GM23338 (cell line): ENCODE results near the gene RAB44. TPM values are rescaled to one million over a fixed set of nuclear protein-coding genes. Genes with fewer than 3 reads are reported as not detected.

Source experiments
- ATAC-seq: fragments of 200-7000 bp; cut with Tn5 transposase; 3 replicates; pipeline ENCODE4 v1.9.1; 2020
- DNase-seq: peaks from one replicate; pipeline ENCODE4 v3.0.0-alpha.2; 2015; ENCODE audit warnings: low spot score
- H2AFZ ChIP-seq: fragments of 200-600 bp; sonication (generic); 2 replicates; pipeline ENCODE4 v1.8.0; 2016; ENCODE audit warnings: antibody characterized with exemption, mild to moderate bottlenecking, moderate library complexity
- H3F3A ChIP-seq: fragments of 200-600 bp; sonication (generic); replicated peaks from 2 replicates; pipeline ENCODE4 v1.8.0; 2017; ENCODE audit warnings: antibody characterized with exemption, mixed run types, low read depth
- H3K27ac ChIP-seq: fragments of 200-600 bp; sonication (generic); 2 replicates; pipeline ENCODE4 v1.6.1; 2016; ENCODE audit warnings: low read depth
- H3K27me3 ChIP-seq: fragments of 200-600 bp; sonication (generic); 2 replicates; pipeline ENCODE4 v1.8.0; 2016; ENCODE audit warnings: mild to moderate bottlenecking, mixed run types, moderate library complexity; ENCODE audit not compliant: insufficient read depth
- H3K36me3 ChIP-seq: fragments of 200-600 bp; sonication (generic); 2 replicates; pipeline ENCODE4 v1.8.0; 2016; ENCODE audit warnings: mild to moderate bottlenecking; ENCODE audit not compliant: insufficient read depth
- H3K4me1 ChIP-seq: fragments of 200-600 bp; sonication (generic); 2 replicates; pipeline ENCODE4 v1.8.0; 2016; ENCODE audit warnings: mild to moderate bottlenecking, moderate library complexity; ENCODE audit not compliant: insufficient read depth
- H3K4me2 ChIP-seq: fragments of 200-600 bp; sonication (generic); 2 replicates; pipeline ENCODE4 v1.7.1; 2017; ENCODE audit warnings: mixed run types
- H3K4me3 ChIP-seq: fragments of 200-600 bp; sonication (generic); 2 replicates; pipeline ENCODE4 v1.6.1; 2016; ENCODE audit warnings: mixed run types
- H3K79me2 ChIP-seq: fragments of 200-600 bp; sonication (generic); replicated peaks from 2 replicates; pipeline ENCODE4 v1.8.0; 2017; ENCODE audit warnings: mild to moderate bottlenecking; ENCODE audit not compliant: insufficient read depth
- H3K9me2 ChIP-seq: fragments of 200-600 bp; sonication (generic); 2 replicates; pipeline ENCODE4 v1.8.0; 2017; ENCODE audit not compliant: insufficient read depth
- H4K20me1 ChIP-seq: fragments of 200-600 bp; sonication (generic); replicated peaks from 2 replicates; pipeline ENCODE4 v1.8.0; 2017; ENCODE audit warnings: mild to moderate bottlenecking; ENCODE audit not compliant: insufficient read depth
- H3K27ac Mint-ChIP-seq: 2 replicates; pipeline ENCODE4 v1.8.0; 2020; ENCODE audit warnings: inconsistent platforms, mild to moderate bottlenecking, moderate library complexity, mixed read lengths
- H3K27me3 Mint-ChIP-seq: 3 replicates; pipeline ENCODE4 v1.8.0; 2022; ENCODE audit warnings: low read depth, mild to moderate bottlenecking, moderate library complexity, mixed read lengths, inconsistent platforms; ENCODE audit not compliant: insufficient read depth, poor library complexity
- H3K36me3 Mint-ChIP-seq: 3 replicates; pipeline ENCODE4 v1.8.0; 2021; ENCODE audit warnings: low read depth, mild to moderate bottlenecking, inconsistent platforms, moderate library complexity, mixed read lengths
- H3K4me1 Mint-ChIP-seq: 3 replicates; pipeline ENCODE4 v1.8.0; 2020; ENCODE audit warnings: mild to moderate bottlenecking, inconsistent platforms, mixed read lengths
- H3K4me3 Mint-ChIP-seq: 3 replicates; pipeline ENCODE4 v1.8.0; 2021; ENCODE audit warnings: moderate library complexity, mild to moderate bottlenecking, inconsistent platforms, mixed read lengths
- H3K9me3 Mint-ChIP-seq: 3 replicates; pipeline ENCODE4 v1.8.0; 2020; ENCODE audit warnings: moderate library complexity, mild to moderate bottlenecking, inconsistent platforms, mixed read lengths
- CREB1 ChIP-seq: fragments of 250-450 bp; sonication (Bioruptor Pico); IDR thresholded peaks from 2 replicates; pipeline ENCODE4 v1.5.0; 2020; ENCODE audit warnings: low read depth, mild to moderate bottlenecking, moderate library complexity
- CTCF ChIP-seq, 2 experiments: fragments of 200-600 bp in 1 of 2; sonication (generic) in 1 of 2; conservative IDR thresholded peaks; 2 replicates each; pipeline versions ENCODE4 v1.5.1 to v1.6.1; 2016 to 2017; ENCODE audit warnings: antibody characterized with exemption in 2 of 2, low read depth in 2 of 2, mild to moderate bottlenecking in 2 of 2, moderate library complexity in 1 of 2
- ETS1 ChIP-seq: IDR thresholded peaks from 2 replicates; pipeline ENCODE4 v1.6.1; 2016; ENCODE audit warnings: antibody characterized with exemption
- EZH2 ChIP-seq: fragments of 200-600 bp; sonication (generic); IDR thresholded peaks from one replicate; pipeline ENCODE4 v1.8.0; 2017; ENCODE audit warnings: antibody characterized with exemption, mild to moderate bottlenecking, low read depth; ENCODE audit not compliant: unreplicated experiment
- EZH2phosphoT487 ChIP-seq: fragments of 200-600 bp; sonication (generic); IDR thresholded peaks from one replicate; pipeline ENCODE4 v1.8.1; 2018; ENCODE audit warnings: antibody characterized with exemption; ENCODE audit not compliant: unreplicated experiment
- JUNB ChIP-seq: IDR thresholded peaks from one replicate; pipeline ENCODE4 v1.6.1; 2016; ENCODE audit warnings: antibody characterized with exemption; ENCODE audit not compliant: unreplicated experiment
- NANOG ChIP-seq: IDR thresholded peaks from 2 replicates; pipeline ENCODE4 v1.6.1; 2016; ENCODE audit warnings: antibody characterized with exemption, borderline replicate concordance
- POLR2AphosphoS5 ChIP-seq: IDR thresholded peaks from 2 replicates; pipeline ENCODE4 v1.6.1; 2016; ENCODE audit warnings: antibody characterized with exemption, low read depth
- STAT1 ChIP-seq: IDR thresholded peaks from one replicate; pipeline ENCODE4 v1.6.1; 2016; ENCODE audit warnings: antibody characterized with exemption; ENCODE audit not compliant: unreplicated experiment
- ZNF462 ChIP-seq: fragments of 250-450 bp; sonication (Bioruptor Pico); IDR thresholded peaks from 2 replicates; pipeline ENCODE4 v1.5.0; 2020; ENCODE audit warnings: mild to moderate bottlenecking, moderate library complexity
- polyA plus RNA-seq: library from polyadenylated mRNA; unstranded; fragments of >200 nt; fragmentation: Nextera tagmentation; extraction: Ambion mirVana; gene quantifications from 2 replicates; pipeline ENCODE4 v1.2.1, GENCODE V29; 2016
- total RNA-seq: library from RNA; depleted of rRNA; stranded (reverse); fragments of >200 nt; shearing (Covaris generic); gene quantifications from 2 replicates; pipeline ENCODE4 v1.2.3, GENCODE V29; 2014

The RAB44 gene
- total and polyA plus RNA-seq, 2 experiments from 2014 or later: not detected

- no peak overlapping the region for H3K27ac Mint-ChIP-seq
- H3K79me2 ChIP-seq: no peaks in the 10 kb centered on the region
- H3K9me2 ChIP-seq: no peaks in the 10 kb centered on the region
- no peak overlapping the region for H3K27ac ChIP-seq
- no peak overlapping the region for H2AFZ ChIP-seq
- no peak overlapping the region for H3K4me2 ChIP-seq
- no peak overlapping the region for H3K4me3 Mint-ChIP-seq
- H3K4me1 Mint-ChIP-seq: no peaks in the 10 kb centered on the region; the same call in 2 of the 3 replicates
- no peaks in the 10 kb centered on the region for H4K20me1 ChIP-seq
- no peaks in the 10 kb centered on the region for H3K36me3 ChIP-seq
- no peaks in the 10 kb centered on the region for H3F3A ChIP-seq
- H3K36me3 Mint-ChIP-seq: no peaks in the 10 kb centered on the region
- TF ChIP-seq JUNB: no peak
- no peak for TF ChIP-seq EZH2phosphoT487
- TF ChIP-seq EZH2: no peak
- no peak for TF ChIP-seq CREB1 (CRISPR knock-in tag)
- TF ChIP-seq ZNF462 (CRISPR knock-in tag): no peak
- no peak for TF ChIP-seq NANOG
- TF ChIP-seq ETS1: no peak
- TF ChIP-seq STAT1: no peak
- no peak for TF ChIP-seq POLR2AphosphoS5
- TF ChIP-seq CTCF (conservative IDR thresholded peaks at IDR 0.05; ENCODE audit: low read depth in 2 of 2): no peak
- DNase-seq: no peak
- no peak overlapping the region for H3K4me3 ChIP-seq
- H3K27me3 ChIP-seq: no peaks in the 10 kb centered on the region
- H3K27me3 Mint-ChIP-seq: no peaks in the 10 kb centered on the region
- H3K9me3 Mint-ChIP-seq: no peaks in the 10 kb centered on the region
- no peaks in the 10 kb centered on the region for H3K4me1 ChIP-seq
- ATAC-seq: no peak
Observed at GRCh38 chr6:36717231-36717825, 19.7 kb downstream of the RAB44 start.
